ENCODE results near the gene PROS1.
"Not testable (repeated sequence)": the region's sequence is repeated elsewhere in the genome, so short reads cannot be mapped to it uniquely, and the experiment has no call there.

PROS1 gene

DNA sequence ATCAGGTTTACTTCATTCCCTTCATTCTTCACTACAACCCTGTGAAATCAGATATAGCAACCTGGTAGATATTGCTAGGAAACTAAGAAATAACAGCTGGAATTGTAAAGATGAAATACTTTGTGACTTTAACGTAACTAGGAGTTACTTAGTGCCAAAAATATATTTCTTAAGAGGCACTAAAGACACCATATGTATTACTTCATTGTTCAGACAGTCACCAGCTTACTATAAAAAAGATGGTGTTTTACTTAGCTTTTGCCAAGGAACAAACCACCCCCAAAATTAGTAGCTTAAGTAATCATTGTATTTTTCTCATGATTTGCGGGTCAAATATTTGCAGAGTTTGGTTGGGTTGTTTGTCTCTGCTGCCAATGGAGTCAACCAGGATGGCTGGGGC is 62.5 kb downstream of the PROS1 start:
- no peak for DNase-seq (ENCODE audit: extremely low read depth, low read depth)
- TF ChIP-seq CTCF (IDR thresholded peaks at IDR 0.05; ENCODE audit: low read depth, low read length): no peak

DNA sequence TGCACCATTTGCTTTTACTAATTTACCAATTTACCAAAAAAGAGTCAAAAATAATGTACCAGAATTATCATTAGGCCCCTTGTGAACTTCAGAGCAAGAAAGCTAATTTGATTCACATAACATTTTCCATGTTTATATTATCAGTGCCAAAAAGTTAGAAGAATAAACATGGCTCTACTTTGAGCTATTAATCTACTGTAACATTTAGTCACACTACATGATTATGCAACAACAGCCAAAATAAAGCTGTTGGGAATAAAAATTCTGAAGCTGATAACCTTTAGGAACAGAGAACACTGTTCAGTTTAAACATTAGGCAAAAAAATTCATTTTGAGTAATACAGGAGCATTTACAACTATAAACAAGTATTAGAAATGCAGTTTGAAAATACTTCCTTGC is 63.6 kb downstream of the PROS1 start:
- no peak for TF ChIP-seq CTCF (IDR thresholded peaks at IDR 0.05; ENCODE audit: low read depth, low read length)
- DNase-seq (ENCODE audit: extremely low read depth, low read depth): no peak

DNA sequence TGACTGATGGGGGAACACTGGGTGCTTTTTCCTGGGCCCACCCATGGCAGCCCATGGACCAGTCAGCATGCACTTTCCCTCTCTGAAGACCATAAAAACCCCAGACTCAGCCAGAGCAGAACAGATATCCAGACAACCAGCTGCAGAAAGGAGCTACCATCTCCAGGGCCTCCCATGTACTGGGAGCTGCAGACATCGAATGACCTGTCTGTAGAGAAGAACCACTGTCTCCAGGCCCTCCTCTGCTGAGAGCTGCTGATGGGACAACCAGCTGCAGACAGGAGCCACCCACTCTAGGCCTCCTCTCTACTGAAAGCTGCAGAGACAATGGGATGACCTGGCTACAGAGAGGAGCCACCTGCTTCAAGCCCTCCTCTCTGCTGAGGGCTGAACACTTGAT is 66.6 kb downstream of the PROS1 start:
- TF ChIP-seq CTCF (IDR thresholded peaks at IDR 0.05; ENCODE audit: low read depth, low read length): no peak
- DNase-seq (ENCODE audit: extremely low read depth, low read depth): no peak

DNA sequence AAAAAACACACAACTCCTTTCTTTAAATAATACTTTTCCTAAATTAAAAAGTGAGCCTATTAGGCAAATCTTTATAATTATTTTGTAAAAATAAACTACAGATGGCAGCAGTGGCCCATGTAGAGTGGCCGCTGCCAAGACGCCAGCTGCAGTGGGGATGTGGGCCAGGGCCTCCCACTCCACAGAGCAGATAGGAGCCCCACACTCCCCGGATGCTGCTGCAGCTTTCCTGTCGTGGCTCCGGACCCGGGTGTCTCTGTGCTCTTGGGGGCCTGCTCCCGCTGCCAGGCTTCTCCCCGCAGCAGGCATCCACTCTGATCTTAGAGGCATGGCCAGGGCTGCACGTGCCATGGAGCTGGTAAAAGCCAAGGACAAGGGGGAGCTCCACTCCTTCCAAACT is 67.5 kb downstream of the PROS1 start:
- no peak for TF ChIP-seq CTCF (IDR thresholded peaks at IDR 0.05; ENCODE audit: low read depth, low read length)
- no peak for DNase-seq (ENCODE audit: extremely low read depth, low read depth)

GRCh38 chr3:93904568-93904967 is 69.1 kb downstream of the PROS1 start:
- no peak for TF ChIP-seq CTCF (IDR thresholded peaks at IDR 0.05; ENCODE audit: low read depth, low read length)
- no peak for DNase-seq (ENCODE audit: extremely low read depth, low read depth)

- DNase-seq (ENCODE audit: extremely low read depth, low read depth): not testable (repeated sequence)
Observed at GRCh38 chr3:93878250-93879017, 95.3 kb downstream of the PROS1 start.

DNA sequence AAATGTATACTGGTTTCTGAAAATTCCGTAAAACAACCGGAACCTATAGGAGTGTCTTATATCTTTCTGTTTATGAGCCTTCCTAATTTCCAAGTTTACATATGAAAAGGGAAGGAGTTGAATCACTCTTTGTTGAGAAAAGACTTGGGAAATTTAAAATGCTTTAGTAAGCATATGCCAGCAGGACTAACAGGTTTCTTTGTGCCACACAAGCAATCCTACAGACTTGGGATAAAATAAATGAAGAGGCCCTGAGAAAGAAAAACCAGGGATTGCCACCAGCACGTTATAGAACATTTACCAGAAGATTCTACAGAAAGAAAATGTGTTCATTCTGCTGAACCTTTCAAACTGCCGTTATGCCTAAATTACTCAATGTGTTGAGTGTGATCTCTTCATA is 96.3 kb downstream of the PROS1 start:
- DNase-seq (ENCODE audit: extremely low read depth, low read depth): not testable (repeated sequence)

GRCh38 chr3:93873412-93873811 is 100.3 kb downstream of the PROS1 start:
- not testable (repeated sequence) for DNase-seq (ENCODE audit: extremely low read depth, low read depth)

GRCh38 chr3:93867425-93867824 is 106.3 kb downstream of the PROS1 start:
- TF ChIP-seq CTCF (IDR thresholded peaks at IDR 0.05; ENCODE audit: low read depth, low read length): no peak
- DNase-seq (ENCODE audit: extremely low read depth, low read depth): no peak
